HCT116 (cell line): ENCODE data around the gene C9orf43. TPM values are rescaled to one million over a fixed set of nuclear protein-coding genes. Genes with fewer than 3 reads are reported as not detected.

ENCODE experiments used
- ATAC-seq: fragments of 200-7000 bp; cut with Tn5 transposase; 2 replicates; pipeline ENCODE4 v1.9.1; 2020; ENCODE audit warnings: mild to moderate bottlenecking, moderate library complexity
- BruUV-seq: library from RNA; stranded (reverse); fragments of 400-500 nt; replicated peaks from 2 replicates; lab custom pipeline; 2021; lab: Mats Ljungman, UMichigan
- CTCF ChIA-PET: fragments of 300-600 bp; sonication (Branson Sonifier 250); formaldehyde crosslinking; loops from one replicate; lab custom pipeline; 2021; ENCODE audit warnings: antibody characterized with exemption; lab: Charles Lee
- POLR2A ChIA-PET: fragments of 300-600, 350-600 bp; sonication (Branson Sonifier 250); formaldehyde crosslinking; loops from one replicate; lab custom pipeline; 2021; ENCODE audit warnings: antibody characterized with exemption; lab: Charles Lee
- RAD21 ChIA-PET, 2 experiments: fragments of 300-600 bp; sonication (Branson Sonifier 250); formaldehyde crosslinking; loops; one replicate each; lab custom pipeline; 2023; ENCODE audit warnings: low total read pairs in 2 of 2; ENCODE audit not compliant: uncharacterized antibody in 2 of 2, unreplicated experiment in 2 of 2, low non-redundant PET in 1 of 2; lab: Charles Lee
- DNase-seq: peaks from one replicate; pipeline ENCODE4 v3.0.0-alpha.2; 2010; ENCODE audit warnings: low read depth, low spot score
- H2AFZ ChIP-seq: fragments of 200-600 bp; shearing (Covaris generic), sonication (generic); 2 replicates; pipeline ENCODE4 v1.6.1; 2017; ENCODE audit warnings: low read depth, mixed run types, mixed read lengths, antibody characterized with exemption, low read length; ENCODE audit not compliant: poor library complexity, severe bottlenecking
- H3K27ac ChIP-seq: 2 replicates; pipeline ENCODE4 v1.5.1; 2012; ENCODE audit warnings: low read depth, low read length
- H3K27me3 ChIP-seq: fragments of 200-600 bp; sonication (generic); 2 replicates; pipeline ENCODE4 v1.6.1; 2016; ENCODE audit warnings: mixed run types, low read length, mixed read lengths; ENCODE audit not compliant: insufficient read depth
- H3K36me3 ChIP-seq, 2 experiments: fragments of 200-500 bp in 1 of 2; fragments of 200-600 bp in 1 of 2; sonication (Bioruptor generic) in 1 of 2; sonication (generic) in 1 of 2; 2 replicates each; pipeline versions ENCODE4 v1.5.1 to v1.6.1; 2014 to 2016; ENCODE audit warnings: low read length in 2 of 2, inconsistent platforms in 1 of 2, mixed read lengths in 1 of 2, mixed run types in 1 of 2; ENCODE audit not compliant: insufficient read depth in 2 of 2, control insufficient read depth in 1 of 2
- H3K4me1 ChIP-seq, 2 experiments: fragments of 200-600 bp in 1 of 2; sonication (generic) in 1 of 2; 2 replicates each; pipeline versions ENCODE4 v1.5.1 to v1.6.1; 2012 to 2017; ENCODE audit warnings: low read length in 2 of 2, inconsistent platforms in 1 of 2, mild to moderate bottlenecking in 1 of 2, mixed read lengths in 1 of 2, mixed run types in 1 of 2, moderate library complexity in 1 of 2; ENCODE audit not compliant: insufficient read depth in 2 of 2, control insufficient read depth in 1 of 2
- H3K4me2 ChIP-seq: fragments of 200-600 bp; sonication (generic); 2 replicates; pipeline ENCODE4 v1.6.1; 2017; ENCODE audit warnings: mixed run types, low read length, mixed read lengths
- H3K4me3 ChIP-seq, 2 experiments: fragments of 200-600 bp in 1 of 2; sonication (generic) in 1 of 2; replicated peaks in 1 of 2; 2 replicates each; pipeline ENCODE4 v1.5.1; 2011 to 2016; ENCODE audit warnings: low read length in 2 of 2, control low read depth in 1 of 2, low read depth in 1 of 2, mild to moderate bottlenecking in 1 of 2, mixed read lengths in 1 of 2, mixed run types in 1 of 2
- H3K79me2 ChIP-seq: fragments of 200-600 bp; sonication (generic); 2 replicates; pipeline ENCODE4 v1.6.1; 2017; ENCODE audit warnings: mild to moderate bottlenecking, mixed run types, low read length, moderate library complexity, mixed read lengths; ENCODE audit not compliant: insufficient read depth
- H3K9ac ChIP-seq: fragments of 200-600 bp; sonication (generic); 2 replicates; pipeline ENCODE4 v1.6.1; 2016; ENCODE audit warnings: low read length, mixed read lengths
- H3K9me2 ChIP-seq: fragments of 200-600 bp; sonication (generic), shearing (Covaris generic); 2 replicates; pipeline ENCODE4 v1.6.1; 2017; ENCODE audit warnings: mixed run types, mild to moderate bottlenecking, moderate library complexity; ENCODE audit not compliant: insufficient read depth
- H3K9me3 ChIP-seq, 2 experiments: fragments of 200-500 bp in 1 of 2; fragments of 200-600 bp in 1 of 2; sonication (Bioruptor generic) in 1 of 2; sonication (generic) in 1 of 2; 2 replicates each; pipeline ENCODE4 v1.6.1; 2014 to 2017; ENCODE audit warnings: low read length in 2 of 2, mixed read lengths in 2 of 2, inconsistent platforms in 1 of 2, low read depth in 1 of 2, mild to moderate bottlenecking in 1 of 2, mixed run types in 1 of 2, moderate library complexity in 1 of 2; ENCODE audit not compliant: control insufficient read depth in 1 of 2, insufficient read depth in 1 of 2
- H4K20me1 ChIP-seq: fragments of 200-600 bp; sonication (generic), shearing (Covaris generic); 2 replicates; pipeline ENCODE4 v1.6.1; 2017; ENCODE audit warnings: mixed run types, mild to moderate bottlenecking, moderate library complexity; ENCODE audit not compliant: insufficient read depth
- ATF3 ChIP-seq: IDR thresholded peaks from 2 replicates; pipeline ENCODE4 v1.6.1; 2012
- CEBPB ChIP-seq: IDR thresholded peaks from 2 replicates; pipeline ENCODE4 v1.6.1; 2012; ENCODE audit warnings: low read depth
- CTCF ChIP-seq, 3 experiments: fragments of 200-600 bp in 1 of 3; sonication (generic) in 1 of 3; IDR thresholded peaks in 2 of 3; conservative IDR thresholded peaks in 1 of 3; 2 replicates each; pipeline ENCODE4 v1.5.1; 2012 to 2017; ENCODE audit warnings: low read depth in 2 of 3, low read length in 2 of 3, antibody characterized with exemption in 1 of 3, borderline replicate concordance in 1 of 3, control low read depth in 1 of 3, mild to moderate bottlenecking in 1 of 3, mixed read lengths in 1 of 3, mixed run types in 1 of 3, moderate library complexity in 1 of 3; ENCODE audit not compliant: insufficient read depth in 1 of 3
- EGR1 ChIP-seq: IDR thresholded peaks from 2 replicates; pipeline ENCODE4 v1.6.1; 2012; ENCODE audit warnings: low read depth
- ELF1 ChIP-seq: IDR thresholded peaks from 2 replicates; pipeline ENCODE4 v1.6.1; 2012; ENCODE audit warnings: low read depth, borderline replicate concordance
- EZH2 ChIP-seq: fragments of 200-600 bp; sonication (generic); IDR thresholded peaks from 2 replicates; pipeline ENCODE4 v1.6.1; 2017; ENCODE audit warnings: antibody characterized with exemption, mixed run types
- EZH2phosphoT487 ChIP-seq: fragments of 200-600 bp; IDR thresholded peaks from 2 replicates; pipeline ENCODE4 v1.6.1; 2018; ENCODE audit warnings: antibody characterized with exemption, borderline replicate concordance
- FOSL1 ChIP-seq: IDR thresholded peaks from 2 replicates; pipeline ENCODE4 v1.6.1; 2012; ENCODE audit warnings: low read depth
- JUND ChIP-seq: IDR thresholded peaks from 2 replicates; pipeline ENCODE4 v1.6.1; 2012
- MAX ChIP-seq: IDR thresholded peaks from 2 replicates; pipeline ENCODE4 v1.6.1; 2012
- RAD21 ChIP-seq: IDR thresholded peaks from 2 replicates; pipeline ENCODE4 v1.6.1; 2012; ENCODE audit warnings: low read depth, mild to moderate bottlenecking
- SIN3A ChIP-seq: IDR thresholded peaks from 2 replicates; pipeline ENCODE4 v1.6.1; 2012; ENCODE audit warnings: low read depth
- SRF ChIP-seq: IDR thresholded peaks from 2 replicates; pipeline ENCODE4 v1.6.1; 2012; ENCODE audit warnings: low read depth
- TCF7L2 ChIP-seq: IDR thresholded peaks from 2 replicates; pipeline ENCODE4 v1.7.0; 2011; ENCODE audit warnings: borderline replicate concordance, inconsistent platforms; ENCODE audit not compliant: insufficient read depth, insufficient read length; ENCODE audit errors: extremely low read depth
- ZBTB33 ChIP-seq: IDR thresholded peaks from 2 replicates; pipeline ENCODE4 v1.6.1; 2011; ENCODE audit warnings: mild to moderate bottlenecking, low read length, moderate library complexity; ENCODE audit not compliant: insufficient replicate concordance; ENCODE audit errors: extremely low read depth
- ZFX ChIP-seq: fragments of 450-650 bp; IDR thresholded peaks from 2 replicates; pipeline ENCODE4 v1.6.1; 2017
- intact Hi-C: fragments of 100-400 bp; cut with micrococcal nuclease; formaldehyde crosslinking; loops from 2 replicates; pipeline ENCODE4 v1.10.0; 2022
- total RNA-seq: library from RNA; stranded (reverse); gene quantifications from one replicate; pipeline ENCODE4 v1.2.1, GENCODE V29; 2021; ENCODE audit not compliant: unreplicated experiment

C9orf43 gene
- total RNA-seq, 1 experiment from 2014 or later: 0.71 TPM

GRCh38 chr9:113372059-113372458 lies 38.5 kb upstream of the C9orf43 start:
- H3K4me1 ChIP-seq: peaks cover 6 to 10% of the 10 kb centered on the region in 2 experiments; a peak in 3 of 4 replicates
- no peak overlapping the region for H3K27ac ChIP-seq
- no peak overlapping the region for H3K9ac ChIP-seq
- H3K4me3 ChIP-seq: no peak overlapping the region
- TSS peak; percentile 5 for BruUV-seq
- H3K4me2 ChIP-seq: no peak overlapping the region
- ChIA-PET RAD21 (no interaction called here), POLR2A (interaction anchor here (0.9 kb wide), 1 partner anchor 10 kb away, joined by 3 read pairs; no protein-coding TSS in a partner anchor), CTCF (no interaction called here)
- peaks cover 14% of the 10 kb centered on the region for H3K79me2 ChIP-seq
- H4K20me1 ChIP-seq: no peaks in the 10 kb centered on the region
- H3K9me3 ChIP-seq: no peaks in the 10 kb centered on the region
- no peak for ATAC-seq
- intact Hi-C loops: no loop called here
- no peaks in the 10 kb centered on the region for H3K9me2 ChIP-seq
- no peak for DNase-seq
- H3K27me3 ChIP-seq: no peaks in the 10 kb centered on the region
- H3K36me3 ChIP-seq: peaks cover 6 to 7% of the 10 kb centered on the region in 2 experiments; a peak in 2 of 4 replicates
- H2AFZ ChIP-seq: no peak overlapping the region
- TF ChIP-seq EGR1: 0 out of 2 replicates have a peak, but pooled peaks have one; percentile 8
- no peak for TF ChIP-seq ATF3
- no peak for TF ChIP-seq FOSL1
- no peak for TF ChIP-seq RAD21
- TF ChIP-seq JUND: no peak
- TF ChIP-seq ZFX: no peak
- TF ChIP-seq EZH2: no peak

GRCh38 chr9:113373256-113373655 lies 37.3 kb upstream of the C9orf43 start:
- no peaks in the 10 kb centered on the region for H4K20me1 ChIP-seq
- intact Hi-C loops: no loop called here
- H3K9me2 ChIP-seq: no peaks in the 10 kb centered on the region
- DNase-seq (no peak), ATAC-seq (no peak)
- ChIA-PET POLR2A (no interaction called here), RAD21 (no interaction called here), CTCF (no interaction called here)
- H3K9me3 ChIP-seq: no peaks in the 10 kb centered on the region
- no peak overlapping the region for H3K27ac ChIP-seq
- no peak overlapping the region for H2AFZ ChIP-seq
- H3K9ac ChIP-seq: no peak overlapping the region
- H3K79me2 ChIP-seq: peaks cover 14% of the 10 kb centered on the region
- H3K4me2 ChIP-seq: no peak overlapping the region
- H3K4me3 ChIP-seq: no peak overlapping the region
- BruUV-seq: no TSS peak
- H3K4me1 ChIP-seq: peaks cover 12 to 17% of the 10 kb centered on the region in 2 experiments
- peaks cover 6 to 7% of the 10 kb centered on the region in 2 experiments; a peak in 2 of 4 replicates for H3K36me3 ChIP-seq
- no peaks in the 10 kb centered on the region for H3K27me3 ChIP-seq
- TF ChIP-seq MAX (no peak), CTCF (IDR thresholded peaks at IDR 0.05 in 2 of 3, conservative IDR thresholded peaks at IDR 0.05 in 1 of 3; ENCODE audit: borderline replicate concordance in 1 of 3, insufficient read depth in 1 of 3, low read depth in 2 of 3, low read length in 2 of 3) (no peak), EZH2phosphoT487 (no peak), SRF (no peak), CEBPB (no peak), ZBTB33 (no peak), EZH2 (no peak), SIN3A (no peak), ATF3 (no peak), TCF7L2 (no peak), ELF1 (no peak)
